ENCODE data around the gene LENG9. TPM values are rescaled to one million over a fixed set of nuclear protein-coding genes. Genes with fewer than 3 reads are reported as not detected.

Gene LENG9
- total and polyA plus RNA-seq, 2 of the 13 experiments (the other 11 are each of a cell fraction or from before 2014, with no cell fraction given): 0.75 to 2.9 TPM

- TF ChIP-seq ADNP (CRISPR knock-in tag; IDR thresholded peaks at IDR 0.05): no peak
- TF ChIP-seq ZIK1 (CRISPR knock-in tag; IDR thresholded peaks at IDR 0.05; ENCODE audit: borderline replicate concordance, low read depth): peak; percentile 36; the same call in 1 of the 2 replicates
- TF ChIP-seq ZNF605 (CRISPR knock-in tag; IDR thresholded peaks at IDR 0.05): no peak
- 0 out of 2 replicates have a peak, but pooled peaks have one; percentile 79 for TF ChIP-seq CHCHD3 (CRISPR knock-in tag; IDR thresholded peaks at IDR 0.05)
- TF ChIP-seq IRX3 (CRISPR knock-in tag; IDR thresholded peaks at IDR 0.05; ENCODE audit: borderline replicate concordance, low read depth): peak; percentile 66; the same call in 1 of the 2 replicates
- no peak for TF ChIP-seq ZSCAN22 (CRISPR knock-in tag; IDR thresholded peaks at IDR 0.05)
- no peak for TF ChIP-seq ZNF577 (CRISPR knock-in tag; IDR thresholded peaks at IDR 0.05; ENCODE audit: borderline replicate concordance, low read depth)
- no peak; the same call in 1 of the 2 replicates for TF ChIP-seq ZSCAN9 (CRISPR knock-in tag; IDR thresholded peaks at IDR 0.05; ENCODE audit: borderline replicate concordance)
- TF ChIP-seq, protein P1, sequence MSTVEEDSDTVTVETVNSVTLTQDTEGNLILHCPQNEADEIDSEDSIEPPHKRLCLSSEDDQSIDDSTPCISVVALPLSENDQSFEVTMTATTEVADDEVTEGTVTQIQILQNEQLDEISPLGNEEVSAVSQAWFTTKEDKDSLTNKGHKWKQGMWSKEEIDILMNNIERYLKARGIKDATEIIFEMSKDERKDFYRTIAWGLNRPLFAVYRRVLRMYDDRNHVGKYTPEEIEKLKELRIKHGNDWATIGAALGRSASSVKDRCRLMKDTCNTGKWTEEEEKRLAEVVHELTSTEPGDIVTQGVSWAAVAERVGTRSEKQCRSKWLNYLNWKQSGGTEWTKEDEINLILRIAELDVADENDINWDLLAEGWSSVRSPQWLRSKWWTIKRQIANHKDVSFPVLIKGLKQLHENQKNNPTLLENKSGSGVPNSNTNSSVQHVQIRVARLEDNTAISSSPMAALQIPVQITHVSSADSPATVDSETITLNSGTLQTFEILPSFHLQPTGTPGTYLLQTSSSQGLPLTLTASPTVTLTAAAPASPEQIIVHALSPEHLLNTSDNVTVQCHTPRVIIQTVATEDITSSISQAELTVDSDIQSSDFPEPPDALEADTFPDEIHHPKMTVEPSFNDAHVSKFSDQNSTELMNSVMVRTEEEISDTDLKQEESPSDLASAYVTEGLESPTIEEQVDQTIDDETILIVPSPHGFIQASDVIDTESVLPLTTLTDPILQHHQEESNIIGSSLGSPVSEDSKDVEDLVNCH (CRISPR knock-in tag; IDR thresholded peaks at IDR 0.05): no peak
- no peak for TF ChIP-seq ZFP1 (CRISPR knock-in tag; IDR thresholded peaks at IDR 0.05)
- TF ChIP-seq SNAPC5 (CRISPR knock-in tag; IDR thresholded peaks at IDR 0.05; ENCODE audit: borderline replicate concordance): peak; percentile 76; the same call in 1 of the 2 replicates
- no peak for TF ChIP-seq FOXK2 (IDR thresholded peaks at IDR 0.05)
- TF ChIP-seq ZNF777 (CRISPR knock-in tag; IDR thresholded peaks at IDR 0.05): peak; percentile 82
- no peak for TF ChIP-seq AHR (CRISPR knock-in tag; IDR thresholded peaks at IDR 0.05)
- peak; percentile 33; the same call in 1 of the 2 replicates for TF ChIP-seq ZNF274 (CRISPR knock-in tag; IDR thresholded peaks at IDR 0.05)
- TF ChIP-seq RELA (CRISPR knock-in tag; IDR thresholded peaks at IDR 0.05): no peak
- TF ChIP-seq ZBTB2 (CRISPR knock-in tag; IDR thresholded peaks at IDR 0.05; ENCODE audit: low read depth): peak; percentile 29; the same call in 1 of the 2 replicates
- peak; percentile 38; the same call in 1 of the 2 replicates for TF ChIP-seq NFKBIZ (CRISPR knock-in tag; IDR thresholded peaks at IDR 0.05)
- no peak for TF ChIP-seq EZH2 (conservative IDR thresholded peaks at IDR 0.05; ENCODE audit: low read depth, low read length)
- TF ChIP-seq ZMYM2 (CRISPR knock-in tag; IDR thresholded peaks at IDR 0.05): no peak
- TF ChIP-seq, protein P2, sequence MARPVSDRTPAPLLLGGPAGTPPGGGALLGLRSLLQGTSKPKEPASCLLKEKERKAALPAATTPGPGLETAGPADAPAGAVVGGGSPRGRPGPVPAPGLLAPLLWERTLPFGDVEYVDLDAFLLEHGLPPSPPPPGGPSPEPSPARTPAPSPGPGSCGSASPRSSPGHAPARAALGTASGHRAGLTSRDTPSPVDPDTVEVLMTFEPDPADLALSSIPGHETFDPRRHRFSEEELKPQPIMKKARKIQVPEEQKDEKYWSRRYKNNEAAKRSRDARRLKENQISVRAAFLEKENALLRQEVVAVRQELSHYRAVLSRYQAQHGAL (CRISPR knock-in tag; IDR thresholded peaks at IDR 0.05; ENCODE audit: not compliant biosample characterization): no peak
- TF ChIP-seq NR2C2 (CRISPR knock-in tag; IDR thresholded peaks at IDR 0.05; ENCODE audit: borderline replicate concordance): no peak
- TF ChIP-seq, protein P3, sequence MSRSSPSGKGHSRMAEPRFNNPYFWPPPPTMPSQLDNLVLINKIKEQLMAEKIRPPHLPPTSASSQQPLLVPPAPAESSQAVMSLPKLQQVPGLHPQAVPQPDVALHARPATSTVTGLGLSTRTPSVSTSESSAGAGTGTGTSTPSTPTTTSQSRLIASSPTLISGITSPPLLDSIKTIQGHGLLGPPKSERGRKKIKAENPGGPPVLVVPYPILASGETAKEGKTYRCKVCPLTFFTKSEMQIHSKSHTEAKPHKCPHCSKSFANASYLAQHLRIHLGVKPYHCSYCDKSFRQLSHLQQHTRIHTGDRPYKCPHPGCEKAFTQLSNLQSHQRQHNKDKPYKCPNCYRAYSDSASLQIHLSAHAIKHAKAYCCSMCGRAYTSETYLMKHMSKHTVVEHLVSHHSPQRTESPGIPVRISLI (CRISPR knock-in tag; IDR thresholded peaks at IDR 0.05; ENCODE audit: borderline replicate concordance): peak; percentile 46
- no peak for TF ChIP-seq ONECUT2 (CRISPR knock-in tag; IDR thresholded peaks at IDR 0.05)
Observed at GRCh38 chr19:54462655-54463530, 685 bp downstream of the LENG9 start (continued).

Data from HepG2 (cell line).